SK-N-SH (cell line): ENCODE results near the gene DDX21. TPM values are rescaled to one million over a fixed set of nuclear protein-coding genes. Genes with fewer than 3 reads are reported as not detected.

Experiments used
- CTCF ChIA-PET: fragments of 300-600, 350-600 bp; formaldehyde crosslinking; extraction: SDS; loops from one replicate; lab custom pipeline; 2021; lab: Yijun Ruan, JAX
- POLR2A ChIA-PET: fragments of 350-600 bp; sonication (Branson Sonifier 250); formaldehyde crosslinking; extraction: SDS; loops from one replicate; lab custom pipeline; 2020; ENCODE audit warnings: antibody characterized with exemption, inconsistent platforms; lab: Yijun Ruan, JAX
- DNase-seq: peaks from one replicate; pipeline ENCODE4 v3.0.0; 2012
- H2AFZ ChIP-seq: fragments of 200-600 bp; sonication (generic); 2 replicates; pipeline ENCODE4 v1.8.1; 2016; ENCODE audit warnings: antibody characterized with exemption, mild to moderate bottlenecking, low read depth
- H3F3A ChIP-seq: fragments of 200-600 bp; sonication (generic); replicated peaks from 2 replicates; pipeline ENCODE3; 2016; ENCODE audit warnings: antibody characterized with exemption, mild to moderate bottlenecking; ENCODE audit not compliant: insufficient read depth
- H3K27ac ChIP-seq, 2 experiments: fragments of 200-500 bp in 1 of 2; fragments of 200-600 bp in 1 of 2; sonication (Bioruptor generic) in 1 of 2; sonication (generic), shearing (Covaris generic) in 1 of 2; 2 replicates each; pipeline versions ENCODE4 v1.5.1 to v1.6.1; 2014 to 2016; ENCODE audit warnings: low read depth in 2 of 2, inconsistent platforms in 1 of 2, low read length in 1 of 2, mild to moderate bottlenecking in 1 of 2, mixed read lengths in 1 of 2
- H3K27me3 ChIP-seq: fragments of 200-600 bp; sonication (generic), shearing (Covaris generic); 2 replicates; pipeline ENCODE4 v1.6.1; 2016; ENCODE audit warnings: mixed run types; ENCODE audit not compliant: insufficient read depth
- H3K36me3 ChIP-seq, 2 experiments: fragments of 200-500 bp in 1 of 2; fragments of 200-600 bp in 1 of 2; sonication (Bioruptor generic) in 1 of 2; sonication (generic) in 1 of 2; replicated peaks in 1 of 2; 2 replicates each; pipeline versions ENCODE3 to v1.5.1; 2014 to 2016; ENCODE audit warnings: low read length in 1 of 2, mild to moderate bottlenecking in 1 of 2; ENCODE audit not compliant: insufficient read depth in 2 of 2, control insufficient read depth in 1 of 2
- H3K4me1 ChIP-seq, 2 experiments: fragments of 200-500 bp in 1 of 2; fragments of 200-600 bp in 1 of 2; sonication (Bioruptor generic) in 1 of 2; sonication (generic), shearing (Covaris generic) in 1 of 2; 2 replicates each; pipeline versions ENCODE4 v1.5.1 to v1.6.1; 2014 to 2016; ENCODE audit warnings: low read depth in 1 of 2, low read length in 1 of 2, mixed run types in 1 of 2; ENCODE audit not compliant: insufficient read depth in 2 of 2, control insufficient read depth in 1 of 2
- H3K4me2 ChIP-seq: fragments of 200-600 bp; sonication (generic), shearing (Covaris generic); 2 replicates; pipeline ENCODE4 v1.6.1; 2017; ENCODE audit warnings: mixed run types
- H3K4me3 ChIP-seq, 2 experiments: fragments of 200-500 bp in 1 of 2; fragments of 200-600 bp in 1 of 2; sonication (Bioruptor generic) in 1 of 2; sonication (generic), shearing (Covaris generic) in 1 of 2; 2 replicates each; pipeline versions ENCODE4 v1.5.1 to v1.8.1; 2014 to 2016; ENCODE audit warnings: low read depth in 2 of 2, inconsistent platforms in 1 of 2, low read length in 1 of 2, mild to moderate bottlenecking in 1 of 2, mixed read lengths in 1 of 2, moderate library complexity in 1 of 2
- H3K79me2 ChIP-seq: fragments of 200-600 bp; sonication (generic); 2 replicates; pipeline ENCODE4 v1.8.1; 2017; ENCODE audit warnings: mild to moderate bottlenecking; ENCODE audit not compliant: insufficient read depth
- H3K9ac ChIP-seq: fragments of 200-600 bp; sonication (generic); 2 replicates; pipeline ENCODE4 v1.6.1; 2017; ENCODE audit warnings: mixed run types
- H3K9me2 ChIP-seq: fragments of 200-600 bp; sonication (generic); 2 replicates; pipeline ENCODE4 v1.6.1; 2017; ENCODE audit warnings: mixed run types
- H3K9me3 ChIP-seq: fragments of 200-600 bp; sonication (generic); 2 replicates; pipeline ENCODE4 v1.6.1; 2017; ENCODE audit warnings: mixed run types, mild to moderate bottlenecking, moderate library complexity
- H4K20me1 ChIP-seq: fragments of 200-600 bp; sonication (generic); 2 replicates; pipeline ENCODE4 v1.6.1; 2017; ENCODE audit warnings: mild to moderate bottlenecking, mixed run types; ENCODE audit not compliant: insufficient read depth
- CHD2 ChIP-seq: fragments of 150-350 bp; IDR thresholded peaks from 2 replicates; pipeline ENCODE4 v1.6.1; 2018; ENCODE audit warnings: low read length; ENCODE audit not compliant: partially characterized antibody
- EZH2phosphoT487 ChIP-seq: fragments of 200-600 bp; sonication (generic); IDR thresholded peaks from 2 replicates; pipeline ENCODE4 v1.6.1; 2017; ENCODE audit warnings: low read depth, mixed run types, mild to moderate bottlenecking, antibody characterized with exemption, moderate library complexity, borderline replicate concordance
- FOXJ3 ChIP-seq: sonication (generic); formaldehyde crosslinking; IDR thresholded peaks from 2 replicates; pipeline ENCODE4 v1.5.1; 2020; ENCODE audit warnings: mild to moderate bottlenecking, missing genetic modification reagents
- JUND ChIP-seq: IDR thresholded peaks from 2 replicates; pipeline ENCODE4 v1.4.0; 2012
- MAX ChIP-seq: IDR thresholded peaks from 2 replicates; pipeline ENCODE4 v1.4.0; 2012; ENCODE audit warnings: low read depth
- PBX3 ChIP-seq: IDR thresholded peaks from 2 replicates; pipeline ENCODE4; 2012
- RCOR1 ChIP-seq: fragments of 150-350 bp; IDR thresholded peaks from 2 replicates; pipeline ENCODE4 v1.6.1; 2017; ENCODE audit warnings: antibody characterized with exemption, low read length
- RXRA ChIP-seq: IDR thresholded peaks from 2 replicates; pipeline ENCODE4 v1.4.0; 2012; ENCODE audit warnings: low read depth, mild to moderate bottlenecking, borderline replicate concordance
- SIN3A ChIP-seq: IDR thresholded peaks from 2 replicates; pipeline ENCODE4 v1.6.1; 2012; ENCODE audit warnings: low read depth, mild to moderate bottlenecking, low read length, moderate library complexity, borderline replicate concordance
- TAF1 ChIP-seq: IDR thresholded peaks from 2 replicates; pipeline ENCODE4 v1.6.1; 2012; ENCODE audit warnings: low read depth, mild to moderate bottlenecking, low read length, moderate library complexity, borderline replicate concordance
- polyA plus RNA-seq, 3 experiments: library from polyadenylated mRNA; depleted of rRNA; stranded (reverse); fragments of >200 nt; gene quantifications; 2 replicates each; pipeline ENCODE4 v1.2.3, GENCODE V29; 2012
- TF ChIP-seq, protein P1 (sequence below): IDR thresholded peaks from 2 replicates; pipeline ENCODE4 v1.4.0; 2012; ENCODE audit warnings: low read depth, borderline replicate concordance
- TF ChIP-seq, protein P2 (sequence below): IDR thresholded peaks from 2 replicates; pipeline ENCODE4 v1.6.1; 2012; ENCODE audit warnings: mild to moderate bottlenecking, low read depth, low read length, moderate library complexity
- TF ChIP-seq, protein P3 (sequence below): fragments of 150-350 bp; IDR thresholded peaks from 2 replicates; pipeline ENCODE4 v1.6.1; 2017; ENCODE audit warnings: antibody characterized with exemption, low read length, low read depth, borderline replicate concordance
- TF ChIP-seq, protein P4 (sequence below): fragments of 150-350 bp; IDR thresholded peaks from 2 replicates; pipeline ENCODE4 v1.6.1; 2016; ENCODE audit warnings: mild to moderate bottlenecking, low read depth, low read length

The DDX21 gene
- polyA plus RNA-seq, 1 of the 3 experiments (the other 2 are of a cell fraction), result 40.1 TPM

DNA sequence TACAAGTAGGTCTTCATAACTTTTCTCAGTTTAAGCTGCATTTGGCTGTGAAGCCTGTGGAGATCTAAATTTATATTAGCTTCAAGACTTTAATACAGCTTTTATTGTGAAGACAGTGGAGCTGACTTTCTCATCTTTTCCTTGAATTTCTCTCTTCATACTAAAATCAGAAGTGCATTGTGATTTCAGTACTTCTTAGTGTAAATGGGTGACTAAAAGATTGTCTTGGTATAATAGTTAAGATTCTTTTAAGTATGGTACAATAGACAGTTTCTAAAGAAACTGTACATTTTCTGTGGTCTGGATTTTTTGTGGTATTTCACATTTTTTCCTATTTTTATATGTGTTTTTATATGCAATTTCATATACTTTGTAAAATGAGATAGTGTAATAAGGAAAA lies 21.0 kb upstream of the DDX21 start:
- DNase-seq, result no peak
- no peak overlapping the region for H3K27ac ChIP-seq
- peaks cover 1% of the 10 kb centered on the region; the same call in 1 of the 2 replicates for H3K79me2 ChIP-seq
- no peaks in the 10 kb centered on the region for H3K9me3 ChIP-seq
- no peaks in the 10 kb centered on the region for H3K27me3 ChIP-seq
- POLR2A ChIA-PET, result no interaction called here
- no peaks in the 10 kb centered on the region for H3K4me1 ChIP-seq
- H3K9me2 ChIP-seq, result no peaks in the 10 kb centered on the region
- H3K36me3 ChIP-seq, result peaks cover 44 to 60% of the 10 kb centered on the region in 2 experiments
- CTCF ChIA-PET, result interaction anchor here (0.6 to 2.5 kb wide), 2 partner anchors 21 to 410 kb away, joined by 3 to 8 read pairs; partner anchors contain the start of gene DDX21
- no peak overlapping the region for H3K4me2 ChIP-seq
- TF ChIP-seq RXRA, result no peak
- no peak for TF ChIP-seq JUND
- TF ChIP-seq, protein P1, sequence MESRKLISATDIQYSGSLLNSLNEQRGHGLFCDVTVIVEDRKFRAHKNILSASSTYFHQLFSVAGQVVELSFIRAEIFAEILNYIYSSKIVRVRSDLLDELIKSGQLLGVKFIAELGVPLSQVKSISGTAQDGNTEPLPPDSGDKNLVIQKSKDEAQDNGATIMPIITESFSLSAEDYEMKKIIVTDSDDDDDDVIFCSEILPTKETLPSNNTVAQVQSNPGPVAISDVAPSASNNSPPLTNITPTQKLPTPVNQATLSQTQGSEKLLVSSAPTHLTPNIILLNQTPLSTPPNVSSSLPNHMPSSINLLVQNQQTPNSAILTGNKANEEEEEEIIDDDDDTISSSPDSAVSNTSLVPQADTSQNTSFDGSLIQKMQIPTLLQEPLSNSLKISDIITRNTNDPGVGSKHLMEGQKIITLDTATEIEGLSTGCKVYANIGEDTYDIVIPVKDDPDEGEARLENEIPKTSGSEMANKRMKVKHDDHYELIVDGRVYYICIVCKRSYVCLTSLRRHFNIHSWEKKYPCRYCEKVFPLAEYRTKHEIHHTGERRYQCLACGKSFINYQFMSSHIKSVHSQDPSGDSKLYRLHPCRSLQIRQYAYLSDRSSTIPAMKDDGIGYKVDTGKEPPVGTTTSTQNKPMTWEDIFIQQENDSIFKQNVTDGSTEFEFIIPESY, result no peak
- TF ChIP-seq SIN3A, result no peak
- no peak for TF ChIP-seq EZH2phosphoT487
- no peak for TF ChIP-seq PBX3
- no peak for TF ChIP-seq CHD2
- TF ChIP-seq RCOR1, result no peak
- TF ChIP-seq TAF1, result no peak
- TF ChIP-seq, protein P2, sequence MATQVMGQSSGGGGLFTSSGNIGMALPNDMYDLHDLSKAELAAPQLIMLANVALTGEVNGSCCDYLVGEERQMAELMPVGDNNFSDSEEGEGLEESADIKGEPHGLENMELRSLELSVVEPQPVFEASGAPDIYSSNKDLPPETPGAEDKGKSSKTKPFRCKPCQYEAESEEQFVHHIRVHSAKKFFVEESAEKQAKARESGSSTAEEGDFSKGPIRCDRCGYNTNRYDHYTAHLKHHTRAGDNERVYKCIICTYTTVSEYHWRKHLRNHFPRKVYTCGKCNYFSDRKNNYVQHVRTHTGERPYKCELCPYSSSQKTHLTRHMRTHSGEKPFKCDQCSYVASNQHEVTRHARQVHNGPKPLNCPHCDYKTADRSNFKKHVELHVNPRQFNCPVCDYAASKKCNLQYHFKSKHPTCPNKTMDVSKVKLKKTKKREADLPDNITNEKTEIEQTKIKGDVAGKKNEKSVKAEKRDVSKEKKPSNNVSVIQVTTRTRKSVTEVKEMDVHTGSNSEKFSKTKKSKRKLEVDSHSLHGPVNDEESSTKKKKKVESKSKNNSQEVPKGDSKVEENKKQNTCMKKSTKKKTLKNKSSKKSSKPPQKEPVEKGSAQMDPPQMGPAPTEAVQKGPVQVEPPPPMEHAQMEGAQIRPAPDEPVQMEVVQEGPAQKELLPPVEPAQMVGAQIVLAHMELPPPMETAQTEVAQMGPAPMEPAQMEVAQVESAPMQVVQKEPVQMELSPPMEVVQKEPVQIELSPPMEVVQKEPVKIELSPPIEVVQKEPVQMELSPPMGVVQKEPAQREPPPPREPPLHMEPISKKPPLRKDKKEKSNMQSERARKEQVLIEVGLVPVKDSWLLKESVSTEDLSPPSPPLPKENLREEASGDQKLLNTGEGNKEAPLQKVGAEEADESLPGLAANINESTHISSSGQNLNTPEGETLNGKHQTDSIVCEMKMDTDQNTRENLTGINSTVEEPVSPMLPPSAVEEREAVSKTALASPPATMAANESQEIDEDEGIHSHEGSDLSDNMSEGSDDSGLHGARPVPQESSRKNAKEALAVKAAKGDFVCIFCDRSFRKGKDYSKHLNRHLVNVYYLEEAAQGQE, result no peak
- no peak for TF ChIP-seq FOXJ3 (CRISPR knock-in tag)
- TF ChIP-seq, protein P3, sequence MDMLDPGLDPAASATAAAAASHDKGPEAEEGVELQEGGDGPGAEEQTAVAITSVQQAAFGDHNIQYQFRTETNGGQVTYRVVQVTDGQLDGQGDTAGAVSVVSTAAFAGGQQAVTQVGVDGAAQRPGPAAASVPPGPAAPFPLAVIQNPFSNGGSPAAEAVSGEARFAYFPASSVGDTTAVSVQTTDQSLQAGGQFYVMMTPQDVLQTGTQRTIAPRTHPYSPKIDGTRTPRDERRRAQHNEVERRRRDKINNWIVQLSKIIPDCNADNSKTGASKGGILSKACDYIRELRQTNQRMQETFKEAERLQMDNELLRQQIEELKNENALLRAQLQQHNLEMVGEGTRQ, result no peak
- no peak for TF ChIP-seq MAX
- TF ChIP-seq, protein P4, sequence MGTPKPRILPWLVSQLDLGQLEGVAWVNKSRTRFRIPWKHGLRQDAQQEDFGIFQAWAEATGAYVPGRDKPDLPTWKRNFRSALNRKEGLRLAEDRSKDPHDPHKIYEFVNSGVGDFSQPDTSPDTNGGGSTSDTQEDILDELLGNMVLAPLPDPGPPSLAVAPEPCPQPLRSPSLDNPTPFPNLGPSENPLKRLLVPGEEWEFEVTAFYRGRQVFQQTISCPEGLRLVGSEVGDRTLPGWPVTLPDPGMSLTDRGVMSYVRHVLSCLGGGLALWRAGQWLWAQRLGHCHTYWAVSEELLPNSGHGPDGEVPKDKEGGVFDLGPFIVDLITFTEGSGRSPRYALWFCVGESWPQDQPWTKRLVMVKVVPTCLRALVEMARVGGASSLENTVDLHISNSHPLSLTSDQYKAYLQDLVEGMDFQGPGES, result no peak
- no peak overlapping the region for H3K4me3 ChIP-seq
- H3F3A ChIP-seq, result peaks cover 11% of the 10 kb centered on the region
- no peak overlapping the region for H3K9ac ChIP-seq
- no peaks in the 10 kb centered on the region for H4K20me1 ChIP-seq
- H2AFZ ChIP-seq, result no peak overlapping the region
